IMR-90 (cell line): ENCODE results near the gene TPCN1. TPM values are rescaled to one million over a fixed set of nuclear protein-coding genes. Genes with fewer than 3 reads are reported as not detected.

Source experiments
- ATAC-seq: fragments of 200-7000 bp; cut with Tn5 transposase; 2 replicates; pipeline ENCODE4 v1.9.1; 2020; ENCODE audit warnings: low read depth, mild to moderate bottlenecking, moderate library complexity
- BruUV-seq: library from RNA; stranded (reverse); fragments of 400-500 nt; replicated peaks from 2 replicates; lab custom pipeline; 2021; lab: Mats Ljungman, UMichigan
- CTCF ChIA-PET: fragments of 300-600 bp; formaldehyde crosslinking; extraction: SDS; loops from one replicate; lab custom pipeline; 2021; ENCODE audit warnings: antibody characterized with exemption; lab: Yijun Ruan, JAX
- POLR2A ChIA-PET: fragments of 300-600 bp; sonication (Branson Sonifier 250); formaldehyde crosslinking; loops from one replicate; lab custom pipeline; 2022; ENCODE audit warnings: antibody characterized with exemption; ENCODE audit not compliant: unreplicated experiment; lab: Charles Lee
- DNase-seq: peaks from one replicate; pipeline ENCODE4 v3.0.0; 2013
- H2AFZ ChIP-seq: replicated peaks from 2 replicates; pipeline ENCODE3; 2013; ENCODE audit warnings: low read length, mild to moderate bottlenecking; ENCODE audit not compliant: poor library complexity
- H2AK5ac ChIP-seq: 2 replicates; pipeline ENCODE4 v1.6.1; 2013; ENCODE audit warnings: low read depth, low read length, inconsistent platforms
- H2AK9ac ChIP-seq: replicated peaks from 2 replicates; pipeline ENCODE3; 2013; ENCODE audit warnings: mild to moderate bottlenecking, low read depth, low read length, moderate library complexity; ENCODE audit not compliant: poor library complexity
- H2BK120ac ChIP-seq: 2 replicates; pipeline ENCODE4 v1.6.1; 2013; ENCODE audit warnings: low read depth, low read length, inconsistent platforms
- H2BK15ac ChIP-seq: 3 replicates; pipeline ENCODE4 v1.6.1; 2013; ENCODE audit warnings: low read depth, low read length, inconsistent platforms
- H2BK20ac ChIP-seq: 2 replicates; pipeline ENCODE4 v1.6.1; 2013; ENCODE audit warnings: low read depth, mild to moderate bottlenecking, inconsistent platforms, low read length, moderate library complexity
- H2BK5ac ChIP-seq: 2 replicates; pipeline ENCODE4 v1.6.1; 2013; ENCODE audit warnings: mild to moderate bottlenecking, low read depth, low read length, inconsistent platforms; ENCODE audit not compliant: poor library complexity, severe bottlenecking
- H3K14ac ChIP-seq: replicated peaks from 2 replicates; pipeline ENCODE4 v1.6.1; 2013; ENCODE audit warnings: low read depth, low read length, inconsistent platforms
- H3K18ac ChIP-seq: 2 replicates; pipeline ENCODE4 v1.6.1; 2013; ENCODE audit warnings: low read depth, low read length, control low read depth
- H3K23ac ChIP-seq: 2 replicates; pipeline ENCODE4 v1.6.1; 2013; ENCODE audit warnings: low read depth, low read length, inconsistent platforms
- H3K27ac ChIP-seq: 2 replicates; pipeline ENCODE4 v1.5.1; 2013; ENCODE audit warnings: mild to moderate bottlenecking, control low read depth, low read length; ENCODE audit not compliant: insufficient read depth
- H3K27me3 ChIP-seq: 2 replicates; pipeline ENCODE4 v1.6.1; 2013; ENCODE audit warnings: low read length; ENCODE audit not compliant: control insufficient read depth, insufficient read depth
- H3K36me3 ChIP-seq: 2 replicates; pipeline ENCODE4 v1.6.1; 2013; ENCODE audit warnings: low read length, mixed read lengths; ENCODE audit not compliant: control insufficient read depth, insufficient read depth
- H3K4ac ChIP-seq: 2 replicates; pipeline ENCODE4 v1.6.1; 2013; ENCODE audit warnings: low read depth, low read length, inconsistent platforms
- H3K4me1 ChIP-seq: 2 replicates; pipeline ENCODE4 v1.6.1; 2013; ENCODE audit warnings: low read length, mixed read lengths; ENCODE audit not compliant: control insufficient read depth, insufficient read depth
- H3K4me2 ChIP-seq: 2 replicates; pipeline ENCODE4 v1.6.1; 2013; ENCODE audit warnings: low read depth, mild to moderate bottlenecking, control low read depth, low read length, moderate library complexity
- H3K4me3 ChIP-seq: 2 replicates; pipeline ENCODE4 v1.5.1; 2013; ENCODE audit warnings: low read depth, mild to moderate bottlenecking, control low read depth, low read length, moderate library complexity; ENCODE audit not compliant: insufficient read depth
- H3K56ac ChIP-seq: 2 replicates; pipeline ENCODE4 v1.6.1; 2013; ENCODE audit warnings: low read length, inconsistent platforms; ENCODE audit not compliant: insufficient read depth; ENCODE audit errors: extremely low read depth
- H3K79me1 ChIP-seq, 2 experiments: 2 replicates each; pipeline ENCODE4 v1.6.1; 2013; ENCODE audit warnings: low read length in 2 of 2, inconsistent platforms in 1 of 2, low read depth in 1 of 2
- H3K9ac ChIP-seq: 2 replicates; pipeline ENCODE4 v1.6.1; 2013; ENCODE audit warnings: low read depth, low read length, control low read depth
- H3K9me1 ChIP-seq: 2 replicates; pipeline ENCODE4 v1.6.1; 2013; ENCODE audit warnings: low read length, inconsistent platforms; ENCODE audit not compliant: insufficient read depth
- H3K9me3 ChIP-seq: 2 replicates; pipeline ENCODE4 v1.6.1; 2013; ENCODE audit warnings: low read length; ENCODE audit not compliant: control insufficient read depth, insufficient read depth
- H4K20me1 ChIP-seq: 2 replicates; pipeline ENCODE4 v1.6.1; 2013; ENCODE audit warnings: low read length, inconsistent platforms; ENCODE audit not compliant: insufficient read depth
- H4K5ac ChIP-seq: 2 replicates; pipeline ENCODE4 v1.6.1; 2013; ENCODE audit warnings: mild to moderate bottlenecking, low read depth, low read length, control low read depth
- H4K8ac ChIP-seq, 2 experiments: 2 replicates each; pipeline ENCODE4 v1.6.1; 2013; ENCODE audit warnings: low read depth in 2 of 2, low read length in 2 of 2, control low read depth in 1 of 2, inconsistent platforms in 1 of 2
- H4K91ac ChIP-seq: 2 replicates; pipeline ENCODE4 v1.6.1; 2013; ENCODE audit warnings: low read depth, low read length, inconsistent platforms; ENCODE audit not compliant: insufficient read depth
- BHLHE40 ChIP-seq: fragments of 150-350 bp; IDR thresholded peaks from 2 replicates; pipeline ENCODE4 v1.6.1; 2016; ENCODE audit warnings: mild to moderate bottlenecking, low read depth, low read length
- CHD1 ChIP-seq: IDR thresholded peaks from 2 replicates; pipeline ENCODE4 v1.6.1; 2012; ENCODE audit warnings: low read depth, low read length, improper control_type of control experiment
- CTCF ChIP-seq: conservative IDR thresholded peaks from 2 replicates; pipeline ENCODE4 v1.5.1; 2012; ENCODE audit warnings: mild to moderate bottlenecking, low read depth, low read length, improper control_type of control experiment
- FOS ChIP-seq: fragments of 150-350 bp; IDR thresholded peaks from 2 replicates; pipeline ENCODE4 v1.6.1; 2016; ENCODE audit warnings: low read depth, low read length
- MAZ ChIP-seq: IDR thresholded peaks from 2 replicates; pipeline ENCODE4 v1.6.1; 2012; ENCODE audit warnings: low read depth, mild to moderate bottlenecking, low read length, improper control_type of control experiment, moderate library complexity, borderline replicate concordance
- MXI1 ChIP-seq: IDR thresholded peaks from 2 replicates; pipeline ENCODE4 v1.6.1; 2012; ENCODE audit warnings: low read depth, mild to moderate bottlenecking, low read length, moderate library complexity, borderline replicate concordance
- POLR2A ChIP-seq: IDR thresholded peaks from 2 replicates; pipeline ENCODE4 v1.6.1; 2012; ENCODE audit warnings: mild to moderate bottlenecking, low read depth, low read length
- RAD21 ChIP-seq: IDR thresholded peaks from 2 replicates; pipeline ENCODE4 v1.6.1; 2012; ENCODE audit warnings: low read length, improper control_type of control experiment
- RFX5 ChIP-seq: IDR thresholded peaks from 2 replicates; pipeline ENCODE4 v1.8.0; 2012; ENCODE audit warnings: low read depth, mild to moderate bottlenecking, low read length, moderate library complexity
- SMC3 ChIP-seq: fragments of 150-350 bp; IDR thresholded peaks from 2 replicates; pipeline ENCODE4 v1.6.1; 2016; ENCODE audit warnings: low read depth, mild to moderate bottlenecking, antibody characterized with exemption, low read length, moderate library complexity
- WGBS, 2 experiments: methylation state at CpG; one replicate each; pipeline versions ENCODE4 v1.1.5 to v1.1.7; 2013; ENCODE audit warnings: missing lambda C conversion rate in 2 of 2; ENCODE audit not compliant: insufficient read length in 1 of 2; ENCODE audit errors: extremely low coverage in 2 of 2; 5-methylcytosine and 5-hydroxymethylcytosine counted together
- dilution Hi-C: fragments of 300-500 bp; cut with HindIII; formaldehyde crosslinking; loops from one replicate; pipeline ENCODE4 v1.14.3; 2018; ENCODE audit warnings: low sequenced_read_pairs; ENCODE audit not compliant: unreplicated experiment
- in situ Hi-C: fragments of 300-500 bp; cut with MboI; formaldehyde crosslinking; loops from 3 replicates; pipeline ENCODE4 v1.14.3; 2019; ENCODE audit warnings: low sequenced_read_pairs, inconsistent platforms, mixed read lengths
- intact Hi-C: fragments of 100-400 bp; cut with micrococcal nuclease; formaldehyde crosslinking; loops from 2 replicates; pipeline ENCODE4 v1.10.0; 2022
- polyA plus RNA-seq, 3 experiments: library from polyadenylated mRNA; depleted of rRNA; stranded (reverse); fragments of >200 nt; gene quantifications; 2 replicates each; pipeline ENCODE4 v1.2.3, GENCODE V29; 2012; ENCODE audit warnings: low replicate concordance in 1 of 3
- total RNA-seq: library from RNA; depleted of rRNA; stranded (reverse); fragments of >200 nt; gene quantifications from 2 replicates; pipeline ENCODE4 v1.2.3, GENCODE V29; 2012

Gene TPCN1
- total and polyA plus RNA-seq, 2 of the 4 experiments (the other 2 are of a cell fraction), result 2.0 to 13.2 TPM

DNA sequence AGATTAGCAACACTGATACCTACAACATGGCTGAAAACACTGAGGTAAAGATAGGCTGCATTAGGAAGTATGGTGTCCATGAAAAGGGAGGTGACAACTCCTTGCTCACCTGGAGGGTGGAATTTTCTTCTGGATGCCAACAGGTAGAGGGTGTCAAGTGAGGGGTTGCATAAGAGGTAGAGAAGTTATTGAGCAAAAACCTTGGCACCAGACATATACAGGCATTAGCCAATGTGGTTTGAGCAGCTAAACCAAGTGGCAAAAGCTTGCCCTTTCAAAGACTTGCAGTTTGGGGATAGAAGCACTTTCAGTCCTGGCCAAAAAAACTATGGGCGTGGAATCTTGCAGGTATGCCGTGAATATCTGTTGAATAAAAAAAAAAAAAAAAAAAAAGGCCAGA lies 31.9 kb upstream of the TPCN1 start:
- intact Hi-C loops (no loop called here), dilution Hi-C loops (no loop called here), in situ Hi-C loops (loop anchor here (25.0 kb wide), 1 partner anchor 1223 kb away; the partner anchor contains the start of gene TBX5)
- ChIA-PET POLR2A (no interaction called here), CTCF (no interaction called here)
- Histone ChIP-seq H3K56ac (no peak overlapping the region), H3K9ac (no peak overlapping the region), H3K27ac (no peak overlapping the region), H2BK5ac (no peak overlapping the region), H3K27me3 (no peaks in the 10 kb centered on the region), H3K14ac (no peak overlapping the region), H2BK120ac (no peak overlapping the region), H4K91ac (no peak overlapping the region), H3K4me2 (no peak overlapping the region), H2AK9ac (no peak overlapping the region), H3K18ac (no peak overlapping the region), H4K5ac (no peak overlapping the region), H3K79me1 (peaks cover 25 to 41% of the 10 kb centered on the region in 2 experiments), H3K23ac (peak overlapping the region; percentile 28; the same call in 1 of the 2 replicates), H4K20me1 (no peaks in the 10 kb centered on the region; the same call in 1 of the 2 replicates), H2BK20ac (no peak overlapping the region), H2BK15ac (no peak overlapping the region), H2AK5ac (no peak overlapping the region), H3K4ac (no peak overlapping the region), H3K4me3 (no peak overlapping the region), H2AFZ (no peak overlapping the region), H3K9me1 (peaks cover 5% of the 10 kb centered on the region; the same call in 1 of the 2 replicates), H3K36me3 (peaks cover 13% of the 10 kb centered on the region), H3K4me1 (peaks cover 7% of the 10 kb centered on the region), H4K8ac (no peak overlapping the region), H3K9me3 (no peaks in the 10 kb centered on the region)
- WGBS, 2 experiments, result no CpG with 5 or more reads among the region's 2 CpGs
- BruUV-seq, result no TSS peak
- TF ChIP-seq CHD1 (no peak), RFX5 (no peak), SMC3 (no peak), BHLHE40 (no peak), POLR2A (no peak), CTCF (no peak), FOS (no peak), MAZ (no peak), MXI1 (no peak), RAD21 (no peak)
- ATAC-seq, result no peak
- DNase-seq, result no peak
